Smooth muscle cell (in vitro differentiated cells): ENCODE data around the gene OR10A6. TPM values are rescaled to one million over a fixed set of nuclear protein-coding genes. Genes with fewer than 3 reads are reported as not detected.

Experiments used
- DNase-seq: peaks from one replicate; lab custom pipeline; 2025; ENCODE audit not compliant: unreplicated experiment; lab: John Stamatoyannopoulos, UW
- H2AFZ ChIP-seq: fragments of 200-600 bp; sonication (generic); 2 replicates; pipeline ENCODE4 v1.6.0; 2016; ENCODE audit warnings: antibody characterized with exemption, low read depth, mild to moderate bottlenecking
- H3F3A ChIP-seq: fragments of 200-600 bp; sonication (generic); 2 replicates; pipeline ENCODE4 v1.6.0; 2017; ENCODE audit warnings: antibody characterized with exemption, low read depth
- H3K27ac ChIP-seq: fragments of 200-600 bp; sonication (generic); 2 replicates; pipeline ENCODE4 v1.5.1; 2016; ENCODE audit warnings: low read depth, mild to moderate bottlenecking
- H3K27me3 ChIP-seq: fragments of 200-600 bp; sonication (generic); 2 replicates; pipeline ENCODE4 v1.6.1; 2016; ENCODE audit warnings: low read depth, mild to moderate bottlenecking
- H3K36me3 ChIP-seq: fragments of 200-600 bp; sonication (generic); 2 replicates; pipeline ENCODE4 v1.5.1; 2016; ENCODE audit warnings: low read depth
- H3K4me1 ChIP-seq: fragments of 200-600 bp; sonication (generic); 2 replicates; pipeline ENCODE4 v1.5.1; 2016; ENCODE audit warnings: low read depth
- H3K4me2 ChIP-seq: fragments of 200-600 bp; sonication (generic); 2 replicates; pipeline ENCODE4 v1.6.0; 2016; ENCODE audit warnings: mild to moderate bottlenecking
- H3K4me3 ChIP-seq: fragments of 200-600 bp; sonication (generic); 2 replicates; pipeline ENCODE4 v1.5.1; 2016; ENCODE audit warnings: mild to moderate bottlenecking
- H3K79me2 ChIP-seq: fragments of 200-600 bp; sonication (generic); 2 replicates; pipeline ENCODE4 v1.6.0; 2016; ENCODE audit warnings: low read depth, mild to moderate bottlenecking
- H3K9ac ChIP-seq: fragments of 200-600 bp; sonication (generic); 2 replicates; pipeline ENCODE4 v1.6.0; 2016; ENCODE audit warnings: low read depth
- H3K9me3 ChIP-seq: fragments of 200-600 bp; sonication (generic); replicated peaks from 2 replicates; pipeline ENCODE4 v1.5.1; 2016; ENCODE audit warnings: low read depth
- H4K20me1 ChIP-seq: fragments of 200-600 bp; sonication (generic); 2 replicates; pipeline ENCODE4 v1.6.0; 2016; ENCODE audit warnings: low read depth
- CTCF ChIP-seq: fragments of 200-600 bp; sonication (generic); IDR thresholded peaks from 2 replicates; pipeline ENCODE4 v1.5.1; 2017; ENCODE audit warnings: borderline replicate concordance, mild to moderate bottlenecking, antibody characterized with exemption; ENCODE audit not compliant: insufficient read depth, poor library complexity, severe bottlenecking
- WGBS: methylation state at CpG from one replicate; pipeline ENCODE4 v1.1.7; 2016; ENCODE audit warnings: low lambda C conversion rate; 5-methylcytosine and 5-hydroxymethylcytosine counted together
- polyA plus RNA-seq: library from polyadenylated mRNA; unstranded; fragments of >200 nt; fragmentation: Nextera tagmentation; extraction: Ambion mirVana; gene quantifications from 2 replicates; pipeline ENCODE4 v1.2.1, GENCODE V29; 2016
- total RNA-seq: library from RNA; depleted of rRNA; stranded (reverse); fragments of >200 nt; gene quantifications from 2 replicates; pipeline ENCODE4 v1.2.3, GENCODE V29; 2014

Gene OR10A6
- total and polyA plus RNA-seq, 2 experiments from 2014 or later: 0.31 TPM; not detected in 1

- Histone ChIP-seq H3K4me3 (no peak overlapping the region), H4K20me1 (no peaks in the 10 kb centered on the region), H3F3A (no peaks in the 10 kb centered on the region), H3K79me2 (no peaks in the 10 kb centered on the region), H3K36me3 (no peaks in the 10 kb centered on the region), H3K4me1 (no peaks in the 10 kb centered on the region), H2AFZ (no peak overlapping the region), H3K27ac (no peak overlapping the region), H3K4me2 (no peak overlapping the region), H3K27me3 (no peaks in the 10 kb centered on the region), H3K9me3 (no peaks in the 10 kb centered on the region), H3K9ac (peak overlapping the region; percentile 29)
- TF ChIP-seq CTCF: no peak
- no peak for DNase-seq
- WGBS: 67% methylated on average over 6 of the region's 6 CpGs
These were observed 38.9 kb downstream of the OR10A6 start for GRCh38 chr11:7892059-7892699.

- no peaks in the 10 kb centered on the region for H3K27me3 ChIP-seq
- 71% methylated on average over 6 of the region's 6 CpGs for WGBS
- no peak overlapping the region for H3K27ac ChIP-seq
- H3K79me2 ChIP-seq: no peaks in the 10 kb centered on the region
- H3K36me3 ChIP-seq: no peaks in the 10 kb centered on the region
- no peaks in the 10 kb centered on the region for H3F3A ChIP-seq
- no peak overlapping the region for H3K9ac ChIP-seq
- H3K9me3 ChIP-seq: no peaks in the 10 kb centered on the region
- no peak for DNase-seq
- no peak overlapping the region for H3K4me2 ChIP-seq
- H3K4me3 ChIP-seq: no peak overlapping the region
- H2AFZ ChIP-seq: no peak overlapping the region
- H3K4me1 ChIP-seq: no peaks in the 10 kb centered on the region
- no peak for TF ChIP-seq CTCF
- no peaks in the 10 kb centered on the region for H4K20me1 ChIP-seq
These were observed 40.5 kb downstream of the OR10A6 start for GRCh38 chr11:7890417-7891172.

- Histone ChIP-seq H3K4me2 (no peak overlapping the region), H4K20me1 (no peaks in the 10 kb centered on the region), H3F3A (no peaks in the 10 kb centered on the region), H3K4me1 (no peaks in the 10 kb centered on the region), H3K27ac (no peak overlapping the region), H3K4me3 (no peak overlapping the region), H3K27me3 (no peaks in the 10 kb centered on the region), H3K36me3 (no peaks in the 10 kb centered on the region), H2AFZ (no peak overlapping the region), H3K79me2 (no peaks in the 10 kb centered on the region), H3K9me3 (no peaks in the 10 kb centered on the region), H3K9ac (no peak overlapping the region)
- DNase-seq: no peak
- WGBS: 89% methylated on average over 5 of the region's 5 CpGs
- TF ChIP-seq CTCF: no peak
These were observed 41.1 kb downstream of the OR10A6 start for GRCh38 chr11:7889985-7890384.
